H1 (cell line): ENCODE results near the gene NKX2-4. TPM values are rescaled to one million over a fixed set of nuclear protein-coding genes. Genes with fewer than 3 reads are reported as not detected.

Source experiments
- CTCF ChIA-PET: fragments of 300-600 bp; sonication (Branson Sonifier 250); formaldehyde crosslinking; loops from one replicate; lab custom pipeline; 2021; ENCODE audit not compliant: partially characterized antibody; lab: Charles Lee
- POLR2A ChIA-PET: fragments of 300-600 bp; sonication (Branson Sonifier 250); formaldehyde crosslinking; loops from one replicate; lab custom pipeline; 2021; ENCODE audit warnings: inconsistent platforms; ENCODE audit not compliant: partially characterized antibody; lab: Charles Lee
- DNase-seq, 2 experiments: peaks; one replicate each; pipeline versions ENCODE4 v3.0.0 to v3.0.0-alpha.2; 2010 to 2022; ENCODE audit warnings: low spot score in 2 of 2, low read depth in 1 of 2, mixed read lengths in 1 of 2
- FAIRE-seq: peaks from 2 replicates; lab custom pipeline; 2011; peaks lifted over from hg19 to GRCh38; lab: Jason Lieb, UNC
- H2AFZ ChIP-seq: 2 replicates; pipeline ENCODE4 v1.8.1; 2012; ENCODE audit warnings: low read length, inconsistent platforms
- H2AK5ac ChIP-seq: 2 replicates; pipeline ENCODE4 v1.6.1; 2013; ENCODE audit warnings: low read depth, low read length
- H2BK120ac ChIP-seq: replicated peaks from 2 replicates; pipeline ENCODE3; 2013; ENCODE audit warnings: low read depth, low read length, inconsistent platforms
- H2BK12ac ChIP-seq: 2 replicates; pipeline ENCODE4 v1.6.1; 2013; ENCODE audit warnings: low read depth, low read length
- H2BK15ac ChIP-seq: 2 replicates; pipeline ENCODE4 v1.6.1; 2013; ENCODE audit warnings: low read length
- H2BK20ac ChIP-seq: 2 replicates; pipeline ENCODE4 v1.6.1; 2013; ENCODE audit warnings: low read length
- H2BK5ac ChIP-seq: 2 replicates; pipeline ENCODE4 v1.6.1; 2013; ENCODE audit warnings: low read depth, low read length
- H3K14ac ChIP-seq: 2 replicates; pipeline ENCODE4 v1.6.1; 2013; ENCODE audit warnings: inconsistent platforms; ENCODE audit not compliant: insufficient read length
- H3K18ac ChIP-seq: 2 replicates; pipeline ENCODE4 v1.6.1; 2013; ENCODE audit warnings: low read length; ENCODE audit errors: extremely low read depth
- H3K23ac ChIP-seq: 2 replicates; pipeline ENCODE4 v1.6.1; 2013; ENCODE audit warnings: inconsistent platforms; ENCODE audit not compliant: insufficient read length
- H3K23me2 ChIP-seq: 2 replicates; pipeline ENCODE4 v1.6.1; 2013; ENCODE audit warnings: low read depth, low read length
- H3K27ac ChIP-seq: 2 replicates; pipeline ENCODE4 v1.6.1; 2011; ENCODE audit warnings: low read depth, low read length, inconsistent platforms
- H3K27me3 ChIP-seq, 4 experiments: replicated peaks in 1 of 4; 1 replicate in 1 of 4; 2 replicates in 3 of 4; pipeline versions ENCODE4 v1.6.1 to v1.8.1; 2011 to 2013; ENCODE audit warnings: low read length in 3 of 4, mild to moderate bottlenecking in 3 of 4, inconsistent platforms in 2 of 4, mixed read lengths in 2 of 4, moderate library complexity in 1 of 4; ENCODE audit not compliant: control insufficient read depth in 3 of 4, insufficient read depth in 3 of 4; ENCODE audit errors: extremely low read depth in 1 of 4
- H3K36me3 ChIP-seq, 4 experiments: 2 replicates each; pipeline versions ENCODE4 v1.6.1 to v1.8.1; 2011 to 2013; ENCODE audit warnings: mild to moderate bottlenecking in 4 of 4, low read length in 3 of 4, moderate library complexity in 2 of 4, control low read depth in 1 of 4, inconsistent platforms in 1 of 4; ENCODE audit not compliant: insufficient read depth in 4 of 4, control insufficient read depth in 2 of 4
- H3K4ac ChIP-seq: replicated peaks from 2 replicates; pipeline ENCODE3; 2013; ENCODE audit warnings: low read length, low read depth, mixed read lengths, inconsistent platforms; ENCODE audit not compliant: insufficient read length
- H3K4me1 ChIP-seq, 4 experiments: replicated peaks in 1 of 4; 1 replicate in 1 of 4; 2 replicates in 3 of 4; pipeline versions ENCODE4 v1.6.1 to v1.8.1; 2011 to 2013; ENCODE audit warnings: low read length in 3 of 4, inconsistent platforms in 2 of 4, mixed read lengths in 1 of 4; ENCODE audit not compliant: insufficient read depth in 4 of 4, control insufficient read depth in 3 of 4
- H3K4me2 ChIP-seq, 2 experiments: 2 replicates each; pipeline versions ENCODE4 v1.6.1 to v1.8.1; 2011 to 2013; ENCODE audit warnings: low read depth in 2 of 2, low read length in 2 of 2, control low read depth in 1 of 2, inconsistent platforms in 1 of 2, mild to moderate bottlenecking in 1 of 2; ENCODE audit not compliant: insufficient read depth in 1 of 2
- H3K4me3 ChIP-seq, 4 experiments: fragments of 200-600, 300-600 bp in 1 of 4; sonication (generic), shearing (Covaris generic), sonication (Bioruptor Twin) in 1 of 4; 2 replicates each; pipeline versions ENCODE4 v1.5.1 to v1.8.1; 2011 to 2016; ENCODE audit warnings: low read length in 4 of 4, low read depth in 3 of 4, control low read depth in 2 of 4, inconsistent platforms in 2 of 4, mild to moderate bottlenecking in 2 of 4, mixed read lengths in 1 of 4, moderate library complexity in 1 of 4; ENCODE audit not compliant: insufficient read depth in 2 of 4; ENCODE audit errors: extremely low read depth in 1 of 4
- H3K56ac ChIP-seq: replicated peaks from 2 replicates; pipeline ENCODE3; 2013; ENCODE audit warnings: low read depth, mild to moderate bottlenecking, mixed read lengths, low read length, inconsistent platforms; ENCODE audit not compliant: insufficient read length
- H3K79me1 ChIP-seq: 2 replicates; pipeline ENCODE4 v1.6.1; 2013; ENCODE audit warnings: low read depth, low read length, control low read depth
- H3K79me2 ChIP-seq, 2 experiments: 2 replicates each; pipeline versions ENCODE4 v1.6.1 to v1.8.1; 2012 to 2013; ENCODE audit warnings: low read length in 2 of 2, mild to moderate bottlenecking in 2 of 2, inconsistent platforms in 1 of 2; ENCODE audit not compliant: insufficient read depth in 2 of 2, control insufficient read depth in 1 of 2
- H3K9ac ChIP-seq, 4 experiments: replicated peaks in 1 of 4; 1 replicate in 1 of 4; 2 replicates in 3 of 4; pipeline versions ENCODE4 v1.6.1 to v1.8.1; 2011 to 2013; ENCODE audit warnings: low read depth in 3 of 4, low read length in 3 of 4, control low read depth in 2 of 4, mild to moderate bottlenecking in 2 of 4, moderate library complexity in 2 of 4, inconsistent platforms in 1 of 4; ENCODE audit errors: extremely low read depth in 1 of 4
- H3K9me3 ChIP-seq, 2 experiments: 2 replicates each; pipeline versions ENCODE4 v1.6.1 to v1.8.1; 2012 to 2013; ENCODE audit warnings: mild to moderate bottlenecking in 2 of 2, moderate library complexity in 2 of 2, control low read depth in 1 of 2, inconsistent platforms in 1 of 2, low read depth in 1 of 2, low read length in 1 of 2, mixed read lengths in 1 of 2; ENCODE audit not compliant: insufficient read depth in 2 of 2
- H4K20me1 ChIP-seq, 2 experiments: replicated peaks in 1 of 2; 2 replicates each; pipeline versions ENCODE3 to v1.8.1; 2011 to 2013; ENCODE audit warnings: inconsistent platforms in 2 of 2, low read length in 2 of 2, mild to moderate bottlenecking in 1 of 2; ENCODE audit not compliant: insufficient read depth in 2 of 2, control insufficient read depth in 1 of 2
- H4K5ac ChIP-seq: 2 replicates; pipeline ENCODE4 v1.6.1; 2013; ENCODE audit warnings: low read length, low read depth, mixed read lengths, inconsistent platforms; ENCODE audit not compliant: insufficient read length
- H4K8ac ChIP-seq: 2 replicates; pipeline ENCODE4 v1.8.0; 2013; ENCODE audit warnings: mild to moderate bottlenecking, moderate library complexity, low read length, inconsistent platforms; ENCODE audit not compliant: insufficient read depth; ENCODE audit errors: extremely low read depth
- H4K91ac ChIP-seq: replicated peaks from 2 replicates; pipeline ENCODE3; 2013; ENCODE audit warnings: low read length, mixed read lengths, inconsistent platforms; ENCODE audit not compliant: insufficient read length
- EGR1 ChIP-seq: IDR thresholded peaks from 2 replicates; pipeline ENCODE4 v1.6.1; 2011; ENCODE audit warnings: low read depth, low read length, borderline replicate concordance
- GTF2F1 ChIP-seq: IDR thresholded peaks from 2 replicates; pipeline ENCODE4 v1.6.1; 2012; ENCODE audit warnings: low read depth, low read length, improper control_type of control experiment, borderline replicate concordance
- JUN ChIP-seq: IDR thresholded peaks from 2 replicates; pipeline ENCODE4 v1.6.1; 2011; ENCODE audit warnings: low read depth, mild to moderate bottlenecking, improper control_type of control experiment, low read length
- KDM1A ChIP-seq: fragments of 200-600, 300-600 bp; sonication (generic); IDR thresholded peaks from 2 replicates; pipeline ENCODE4 v1.7.1; 2016; ENCODE audit warnings: mild to moderate bottlenecking, low read length, borderline replicate concordance
- RXRA ChIP-seq: IDR thresholded peaks from 2 replicates; pipeline ENCODE4 v1.6.1; 2011; ENCODE audit warnings: low read depth, mild to moderate bottlenecking, low read length, moderate library complexity; ENCODE audit not compliant: insufficient read depth
- SIN3A ChIP-seq, 2 experiments: IDR thresholded peaks in 1 of 2; conservative IDR thresholded peaks in 1 of 2; 2 replicates each; pipeline ENCODE4 v1.6.1; 2011 to 2012; ENCODE audit warnings: low read length in 2 of 2, improper control_type of control experiment in 1 of 2, low read depth in 1 of 2, mild to moderate bottlenecking in 1 of 2
- SP2 ChIP-seq: IDR thresholded peaks from 2 replicates; pipeline ENCODE4 v1.6.1; 2012; ENCODE audit warnings: mild to moderate bottlenecking, low read length, inconsistent platforms
- TCF12 ChIP-seq: IDR thresholded peaks from 2 replicates; pipeline ENCODE4 v1.6.1; 2011; ENCODE audit warnings: low read depth, mild to moderate bottlenecking, low read length
- YY1 ChIP-seq: IDR thresholded peaks from 2 replicates; pipeline ENCODE4 v1.6.1; 2011; ENCODE audit warnings: low read depth, mild to moderate bottlenecking, low read length
- WGBS, 2 experiments: shearing (Covaris generic) in 1 of 2; methylation state at CpG; one replicate each; pipeline versions ENCODE4 v1.1.6 to v1.1.7; 2013 to 2015; ENCODE audit warnings: low lambda C conversion rate in 2 of 2, mixed read lengths in 2 of 2, inconsistent platforms in 1 of 2, low coverage in 1 of 2, missing lambda C conversion rate in 1 of 2; ENCODE audit not compliant: insufficient replicate concordance in 2 of 2, insufficient coverage in 1 of 2, insufficient read length in 1 of 2; ENCODE audit errors: extremely low coverage in 1 of 2, missing lambda C conversion rate in 1 of 2; 5-methylcytosine and 5-hydroxymethylcytosine counted together
- polyA plus RNA-seq, 7 experiments: library from polyadenylated mRNA; depleted of rRNA in 3 of 7; stranded (reverse) in 5 of 7; unstranded in 2 of 7; fragments of >200 nt in 5 of 7; fragments of 200-250 nt in 2 of 7; gene quantifications; 1 replicate in 5 of 7; 2 replicates in 1 of 7; 4 replicates in 1 of 7; pipeline versions ENCODE4 v1.2.1 to v1.2.3, GENCODE V29; 2011 to 2013; ENCODE audit warnings: missing spikeins in 2 of 7, mixed read lengths in 2 of 7
- total RNA-seq: library from RNA; stranded (reverse); fragmentation: NEBNext Ultra II Directional; extraction: Animal tissue kit (Norgen Biotek cat#: 25700); gene quantifications from 2 replicates; pipeline ENCODE4 v1.2.1, GENCODE V29; 2021
- TF ChIP-seq, protein P1 (sequence below): IDR thresholded peaks from 2 replicates; pipeline ENCODE4 v1.6.1; 2012; ENCODE audit warnings: inconsistent platforms

Gene NKX2-4
- total and polyA plus RNA-seq, 2 of the 8 experiments (the other 6 are each of a cell fraction or from before 2014, with no cell fraction given), result 0.12 to 0.37 TPM

DNA sequence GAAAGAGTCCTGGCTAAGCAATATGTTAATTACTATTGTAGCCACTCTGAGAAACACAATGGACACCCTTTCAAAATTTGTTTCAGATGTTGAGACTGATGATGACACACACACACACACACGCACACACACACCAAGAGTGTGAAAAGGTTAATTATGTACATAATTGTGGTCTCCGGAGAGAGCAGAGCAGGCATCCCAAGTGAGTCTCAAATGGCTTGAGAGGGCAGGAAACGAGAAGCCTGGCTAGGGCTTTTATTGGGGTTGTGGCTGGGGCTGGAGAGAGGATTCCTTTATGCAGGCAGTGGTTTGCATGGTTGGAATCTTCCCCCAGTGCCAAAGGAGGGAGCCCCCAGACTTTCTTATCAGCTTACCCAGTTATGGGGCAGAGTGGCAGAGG, 38.2 kb upstream of the NKX2-4 start:
- H3K4me2 ChIP-seq, result no peak overlapping the region
- DNase-seq (no peak), FAIRE-seq (no peak)
- H4K8ac ChIP-seq, result no peak overlapping the region
- no peak overlapping the region for H3K9ac ChIP-seq
- H4K20me1 ChIP-seq, result no peaks in the 10 kb centered on the region
- no peaks in the 10 kb centered on the region for H3K23me2 ChIP-seq
- H3K4me1 ChIP-seq, result peaks cover 0 to 4% (median 0%) of the 10 kb centered on the region in 4 experiments; a peak in 2 of 7 replicates
- no peaks in the 10 kb centered on the region for H3K27me3 ChIP-seq
- no peak overlapping the region for H2BK20ac ChIP-seq
- no peak overlapping the region for H2AFZ ChIP-seq
- TF ChIP-seq RXRA, result no peak
- TF ChIP-seq YY1, result no peak
- no peak for TF ChIP-seq JUN
- TF ChIP-seq, protein P1, sequence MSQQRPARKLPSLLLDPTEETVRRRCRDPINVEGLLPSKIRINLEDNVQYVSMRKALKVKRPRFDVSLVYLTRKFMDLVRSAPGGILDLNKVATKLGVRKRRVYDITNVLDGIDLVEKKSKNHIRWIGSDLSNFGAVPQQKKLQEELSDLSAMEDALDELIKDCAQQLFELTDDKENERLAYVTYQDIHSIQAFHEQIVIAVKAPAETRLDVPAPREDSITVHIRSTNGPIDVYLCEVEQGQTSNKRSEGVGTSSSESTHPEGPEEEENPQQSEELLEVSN, result no peak
- TF ChIP-seq KDM1A, result no peak
- no peak for TF ChIP-seq TCF12
- no peak for TF ChIP-seq EGR1
- no peak for TF ChIP-seq GTF2F1
- no peak for TF ChIP-seq SIN3A (conservative IDR thresholded peaks at IDR 0.05 in 1 of 2, IDR thresholded peaks at IDR 0.05 in 1 of 2; ENCODE audit: low read depth in 1 of 2, low read length in 2 of 2)
- TF ChIP-seq SP2, result no peak
- no peak overlapping the region for H2BK5ac ChIP-seq
- H3K18ac ChIP-seq, result no peak overlapping the region
- H3K79me2 ChIP-seq, result no peaks in the 10 kb centered on the region
- H3K4ac ChIP-seq, result no peak overlapping the region
- no peak overlapping the region for H3K14ac ChIP-seq
- WGBS, 2 experiments, result 80% methylated on average over 3 of the region's 3 CpGs; no CpG with 5 or more reads in 1 of the 2 experiments
- no peak overlapping the region for H3K4me3 ChIP-seq
- no peak overlapping the region for H3K56ac ChIP-seq
- no peak overlapping the region for H2BK15ac ChIP-seq
- H4K91ac ChIP-seq, result no peak overlapping the region
- H3K79me1 ChIP-seq, result no peaks in the 10 kb centered on the region
- POLR2A ChIA-PET, result no interaction called here
- no peak overlapping the region for H3K23ac ChIP-seq
- H3K9me3 ChIP-seq, result no peaks in the 10 kb centered on the region
- no peaks in the 10 kb centered on the region for H3K36me3 ChIP-seq
- H3K27ac ChIP-seq, result no peak overlapping the region
- H2BK120ac ChIP-seq, result no peak overlapping the region
- CTCF ChIA-PET, result no interaction called here
- H2BK12ac ChIP-seq, result no peak overlapping the region
- H4K5ac ChIP-seq, result no peak overlapping the region
- no peak overlapping the region for H2AK5ac ChIP-seq
